H9 (cell line): ENCODE measurements around the gene EXOC3L4. TPM values are rescaled to one million over a fixed set of nuclear protein-coding genes. Genes with fewer than 3 reads are reported as not detected.
A peak's percentile ranks its signal among the peaks of the same experiment; 100 is the strongest.

Experiments
- DNase-seq: peaks from one replicate; pipeline ENCODE4 v3.0.0-alpha.2; 2017
- H2AFZ ChIP-seq: one replicate; pipeline ENCODE4 v1.6.1; 2013; ENCODE audit warnings: mild to moderate bottlenecking, low read length, control low read depth, moderate library complexity
- H2AK5ac ChIP-seq: 2 replicates; pipeline ENCODE4 v1.6.1; 2013; ENCODE audit warnings: low read length, control low read depth, mixed read lengths; ENCODE audit not compliant: insufficient read length
- H2BK120ac ChIP-seq: one replicate; pipeline ENCODE4 v1.6.1; 2013; ENCODE audit warnings: low read depth, mild to moderate bottlenecking, low read length, control low read depth, inconsistent platforms; ENCODE audit not compliant: poor library complexity, severe bottlenecking
- H2BK12ac ChIP-seq: 2 replicates; pipeline ENCODE4 v1.6.1; 2013; ENCODE audit warnings: low read length, control low read depth, mixed read lengths, low read depth; ENCODE audit not compliant: insufficient read length
- H2BK15ac ChIP-seq: 2 replicates; pipeline ENCODE4 v1.6.1; 2013; ENCODE audit warnings: low read depth, low read length, control low read depth
- H2BK20ac ChIP-seq: one replicate; pipeline ENCODE4 v1.6.1; 2013; ENCODE audit warnings: low read depth, mild to moderate bottlenecking, low read length, control low read depth, inconsistent platforms; ENCODE audit not compliant: poor library complexity, severe bottlenecking
- H2BK5ac ChIP-seq: 2 replicates; pipeline ENCODE4 v1.6.1; 2013; ENCODE audit warnings: low read length, control low read depth, mixed read lengths; ENCODE audit not compliant: insufficient read length
- H3K14ac ChIP-seq: 2 replicates; pipeline ENCODE4 v1.6.1; 2013; ENCODE audit warnings: low read length, control low read depth; ENCODE audit not compliant: insufficient read depth
- H3K18ac ChIP-seq: 2 replicates; pipeline ENCODE4 v1.6.1; 2013; ENCODE audit warnings: low read depth, mild to moderate bottlenecking, mixed read lengths, low read length, control low read depth; ENCODE audit not compliant: insufficient read length
- H3K23ac ChIP-seq: 2 replicates; pipeline ENCODE4 v1.6.1; 2013; ENCODE audit warnings: low read length, control low read depth, mixed read lengths, low read depth; ENCODE audit not compliant: insufficient read length
- H3K23me2 ChIP-seq: 2 replicates; pipeline ENCODE4 v1.6.1; 2013; ENCODE audit warnings: low read depth, mild to moderate bottlenecking, mixed read lengths, low read length, control low read depth; ENCODE audit not compliant: insufficient read length, poor library complexity, severe bottlenecking
- H3K27ac ChIP-seq: 2 replicates; pipeline ENCODE4 v1.5.1; 2013; ENCODE audit warnings: low read length, control low read depth, mixed read lengths, low read depth; ENCODE audit not compliant: insufficient read length
- H3K27me3 ChIP-seq: 2 replicates; pipeline ENCODE4 v1.6.1; 2013; ENCODE audit warnings: low read length, control low read depth, inconsistent platforms; ENCODE audit not compliant: insufficient read depth
- H3K4ac ChIP-seq: 2 replicates; pipeline ENCODE4 v1.6.1; 2013; ENCODE audit warnings: low read depth, mild to moderate bottlenecking, control low read depth, inconsistent platforms, low read length, moderate library complexity
- H3K4me1 ChIP-seq: 2 replicates; pipeline ENCODE4 v1.6.1; 2013; ENCODE audit warnings: low read length, control low read depth, inconsistent platforms; ENCODE audit not compliant: insufficient read depth
- H3K4me2 ChIP-seq: 2 replicates; pipeline ENCODE4 v1.6.1; 2013; ENCODE audit warnings: low read length, control low read depth, mixed read lengths; ENCODE audit not compliant: insufficient read length, insufficient read depth
- H3K56ac ChIP-seq: 2 replicates; pipeline ENCODE4 v1.6.1; 2013; ENCODE audit warnings: low read depth, mild to moderate bottlenecking, mixed read lengths, low read length, control low read depth; ENCODE audit not compliant: insufficient read length
- H3K79me1 ChIP-seq: 2 replicates; pipeline ENCODE4 v1.6.1; 2013; ENCODE audit warnings: low read depth, mild to moderate bottlenecking, moderate library complexity, low read length, control low read depth, inconsistent platforms; ENCODE audit not compliant: insufficient read depth, poor library complexity, severe bottlenecking
- H3K79me2 ChIP-seq: 2 replicates; pipeline ENCODE4 v1.6.1; 2013; ENCODE audit warnings: low read length, control low read depth, inconsistent platforms; ENCODE audit not compliant: insufficient read depth
- H3K9ac ChIP-seq: 2 replicates; pipeline ENCODE4 v1.6.1; 2013; ENCODE audit warnings: low read length, control low read depth, mixed read lengths; ENCODE audit not compliant: insufficient read length; ENCODE audit errors: extremely low read depth
- H3K9me3 ChIP-seq: one replicate; pipeline ENCODE4 v1.6.1; 2013; ENCODE audit warnings: low read depth, low read length, inconsistent platforms; ENCODE audit not compliant: control insufficient read depth
- H3T11ph ChIP-seq: one replicate; pipeline ENCODE4 v1.6.1; 2013; ENCODE audit warnings: mild to moderate bottlenecking, low read length, control low read depth, inconsistent platforms
- H4K20me1 ChIP-seq: one replicate; pipeline ENCODE4 v1.6.1; 2013; ENCODE audit not compliant: control insufficient read depth, insufficient read length, insufficient read depth
- H4K5ac ChIP-seq: 2 replicates; pipeline ENCODE4 v1.6.1; 2013; ENCODE audit warnings: low read depth, mild to moderate bottlenecking, mixed read lengths, low read length, control low read depth; ENCODE audit not compliant: insufficient read length
- H4K8ac ChIP-seq: replicated peaks from 2 replicates; pipeline ENCODE4 v1.6.1; 2013; ENCODE audit warnings: low read length, control low read depth, mixed read lengths, low read depth; ENCODE audit not compliant: insufficient read length
- H4K91ac ChIP-seq: 2 replicates; pipeline ENCODE4 v1.6.1; 2013; ENCODE audit warnings: low read depth, mild to moderate bottlenecking, moderate library complexity, mixed read lengths, low read length, control low read depth; ENCODE audit not compliant: insufficient read length
- H3K27ac Mint-ChIP-seq, 3 experiments: 2 replicates in 2 of 3; 3 replicates in 1 of 3; pipeline ENCODE4 v1.8.0; 2020 to 2021; ENCODE audit warnings: mixed read lengths in 3 of 3, mild to moderate bottlenecking in 1 of 3, moderate library complexity in 1 of 3
- H3K27me3 Mint-ChIP-seq: 2 replicates; pipeline ENCODE4 v1.8.0; 2021; ENCODE audit warnings: low read depth, mild to moderate bottlenecking, moderate library complexity, mixed read lengths
- H3K36me3 Mint-ChIP-seq, 3 experiments: 2 replicates in 2 of 3; 3 replicates in 1 of 3; pipeline ENCODE4 v1.8.0; 2020 to 2021; ENCODE audit warnings: low read depth in 3 of 3, mixed read lengths in 3 of 3; ENCODE audit not compliant: insufficient read depth in 1 of 3
- H3K4me1 Mint-ChIP-seq, 2 experiments: 2 replicates each; pipeline ENCODE4 v1.8.0; 2020; ENCODE audit warnings: mixed read lengths in 2 of 2
- H3K4me3 Mint-ChIP-seq, 2 experiments: 2 replicates in 1 of 2; 3 replicates in 1 of 2; pipeline ENCODE4 v1.8.0; 2020 to 2021; ENCODE audit warnings: mild to moderate bottlenecking in 2 of 2, mixed read lengths in 2 of 2, moderate library complexity in 1 of 2
- H3K9me3 Mint-ChIP-seq, 2 experiments: 2 replicates in 1 of 2; 3 replicates in 1 of 2; pipeline ENCODE4 v1.8.0; 2020; ENCODE audit warnings: mild to moderate bottlenecking in 2 of 2, mixed read lengths in 2 of 2, moderate library complexity in 1 of 2
- CTCF ChIP-seq: fragments of 200-600 bp; sonication (generic); conservative IDR thresholded peaks from 3 replicates; pipeline ENCODE4 v1.8.0; 2021; ENCODE audit warnings: antibody characterized with exemption, mild to moderate bottlenecking
- WGBS: extraction: QIAGEN DNeasy Blood & Tissue Kit; methylation state at CpG from one replicate; pipeline ENCODE4 v1.1.7; 2013; ENCODE audit warnings: missing lambda C conversion rate, low lambda C conversion rate, mixed read lengths; ENCODE audit not compliant: insufficient read length; ENCODE audit errors: extremely low coverage; 5-methylcytosine and 5-hydroxymethylcytosine counted together
- total RNA-seq: library from RNA; stranded (reverse); gene quantifications from 2 replicates; pipeline ENCODE4 v1.2.1, GENCODE V29; 2021

EXOC3L4 gene
- total RNA-seq, 1 experiment from 2014 or later, result 0.42 TPM

GRCh38 chr14:103136388-103137271 lies 42.1 kb downstream of the EXOC3L4 start:
- Mint-ChIP-seq H3K27ac (peak overlapping the region; percentile 53 to 86 (median 58); a peak in 4 of 7 replicates), H3K4me3 (0 out of 5 replicates have a peak overlapping the region, but pooled peaks of 1 of the 2 experiments have one; percentile 31)
- TF ChIP-seq CTCF, result no peak

More at GRCh38 chr14:103136388-103137271, 42.1 kb downstream of the EXOC3L4 start:
- Histone ChIP-seq H3K79me2 (no peaks in the 10 kb centered on the region), H3K14ac (no peak overlapping the region), H3K23me2 (peaks cover 8% of the 10 kb centered on the region), H2AK5ac (no peak overlapping the region), H3K9ac (no peak overlapping the region), H3K56ac (no peak overlapping the region), H3K27me3 (no peaks in the 10 kb centered on the region), H2BK5ac (no peak overlapping the region), H3K9me3 (no peaks in the 10 kb centered on the region), H3K4ac (no peak overlapping the region), H2BK120ac (no peak overlapping the region), H3K23ac (no peak overlapping the region), H3K27ac (no peak overlapping the region), H3K4me1 (no peaks in the 10 kb centered on the region; the same call in 1 of the 2 replicates), H3K18ac (no peak overlapping the region), H2AFZ (no peak overlapping the region), H4K20me1 (no peaks in the 10 kb centered on the region), H2BK15ac (no peak overlapping the region), H2BK12ac (no peak overlapping the region), H3T11ph (no peak overlapping the region), H4K5ac (no peak overlapping the region), H4K8ac (no peak overlapping the region), H3K79me1 (no peaks in the 10 kb centered on the region), H4K91ac (no peak overlapping the region), H3K4me2 (no peak overlapping the region), H2BK20ac (no peak overlapping the region)
- DNase-seq, result peak; percentile 85
- no CpG with 5 or more reads among the region's 20 CpGs for WGBS
- Mint-ChIP-seq H3K4me1 (peaks cover 25 to 36% of the 10 kb centered on the region in 2 experiments), H3K36me3 (peaks cover 9 to 33% (median 17%) of the 10 kb centered on the region in 3 experiments; a peak in 5 of 7 replicates), H3K9me3 (no peaks in the 10 kb centered on the region; a peak in 2 of 5 replicates), H3K27me3 (peaks cover 7% of the 10 kb centered on the region)
